Measurements from ENCODE around the gene CSH1.

DNA sequence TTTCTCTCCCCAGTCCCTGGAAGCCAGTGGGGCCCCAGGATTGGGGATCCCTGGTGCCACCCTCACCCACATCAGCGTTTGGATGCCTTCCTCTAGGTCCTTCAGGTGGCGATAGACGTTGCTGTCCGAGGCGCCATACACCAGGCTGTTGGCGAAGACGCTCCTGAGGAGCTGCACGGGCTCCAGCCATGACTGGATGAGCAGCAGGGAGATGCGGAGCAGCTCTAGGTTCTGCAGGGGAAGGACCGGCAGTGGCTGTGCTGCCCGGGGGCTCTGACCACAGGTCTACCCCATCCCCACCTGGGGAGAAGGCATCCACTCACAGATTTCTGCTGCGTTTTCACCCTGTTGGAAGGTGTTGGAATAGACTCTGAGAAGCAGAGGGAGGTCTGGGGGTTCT lies 15.7 kb downstream of the CSH1 start:
- TF ChIP-seq, protein P1, sequence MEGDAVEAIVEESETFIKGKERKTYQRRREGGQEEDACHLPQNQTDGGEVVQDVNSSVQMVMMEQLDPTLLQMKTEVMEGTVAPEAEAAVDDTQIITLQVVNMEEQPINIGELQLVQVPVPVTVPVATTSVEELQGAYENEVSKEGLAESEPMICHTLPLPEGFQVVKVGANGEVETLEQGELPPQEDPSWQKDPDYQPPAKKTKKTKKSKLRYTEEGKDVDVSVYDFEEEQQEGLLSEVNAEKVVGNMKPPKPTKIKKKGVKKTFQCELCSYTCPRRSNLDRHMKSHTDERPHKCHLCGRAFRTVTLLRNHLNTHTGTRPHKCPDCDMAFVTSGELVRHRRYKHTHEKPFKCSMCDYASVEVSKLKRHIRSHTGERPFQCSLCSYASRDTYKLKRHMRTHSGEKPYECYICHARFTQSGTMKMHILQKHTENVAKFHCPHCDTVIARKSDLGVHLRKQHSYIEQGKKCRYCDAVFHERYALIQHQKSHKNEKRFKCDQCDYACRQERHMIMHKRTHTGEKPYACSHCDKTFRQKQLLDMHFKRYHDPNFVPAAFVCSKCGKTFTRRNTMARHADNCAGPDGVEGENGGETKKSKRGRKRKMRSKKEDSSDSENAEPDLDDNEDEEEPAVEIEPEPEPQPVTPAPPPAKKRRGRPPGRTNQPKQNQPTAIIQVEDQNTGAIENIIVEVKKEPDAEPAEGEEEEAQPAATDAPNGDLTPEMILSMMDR (conservative IDR thresholded peaks at IDR 0.05), result no peak
- TF ChIP-seq ZFX (IDR thresholded peaks at IDR 0.05), result no peak
